TTC549 (cell line): Measurements from ENCODE around the gene SLC2A8.

Source experiments
- FAIRE-seq: peaks from 2 replicates; lab custom pipeline; 2012; peaks lifted over from hg19 to GRCh38; lab: Jason Lieb, UNC

The SLC2A8 gene

DNA sequence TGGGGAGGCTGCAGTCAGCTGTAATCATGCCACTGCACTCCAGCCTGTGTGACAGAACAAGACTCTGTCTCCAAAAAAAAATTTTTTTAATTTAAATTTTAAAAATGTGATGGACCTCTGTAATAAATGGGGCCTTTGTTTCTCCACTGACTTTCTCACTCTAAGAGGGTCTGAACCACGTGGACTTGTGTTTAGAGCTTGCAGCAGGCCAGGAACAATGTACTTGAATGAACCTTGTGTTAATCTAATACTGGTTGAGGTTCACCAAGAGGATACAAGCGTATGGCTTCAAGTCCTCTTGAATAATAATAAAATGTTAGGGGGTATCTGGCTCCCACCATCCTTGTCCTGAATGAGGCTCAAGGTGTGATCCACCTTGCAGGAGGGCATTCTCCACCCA lies 14.4 kb upstream of the SLC2A8 start:
- FAIRE-seq: no peak

DNA sequence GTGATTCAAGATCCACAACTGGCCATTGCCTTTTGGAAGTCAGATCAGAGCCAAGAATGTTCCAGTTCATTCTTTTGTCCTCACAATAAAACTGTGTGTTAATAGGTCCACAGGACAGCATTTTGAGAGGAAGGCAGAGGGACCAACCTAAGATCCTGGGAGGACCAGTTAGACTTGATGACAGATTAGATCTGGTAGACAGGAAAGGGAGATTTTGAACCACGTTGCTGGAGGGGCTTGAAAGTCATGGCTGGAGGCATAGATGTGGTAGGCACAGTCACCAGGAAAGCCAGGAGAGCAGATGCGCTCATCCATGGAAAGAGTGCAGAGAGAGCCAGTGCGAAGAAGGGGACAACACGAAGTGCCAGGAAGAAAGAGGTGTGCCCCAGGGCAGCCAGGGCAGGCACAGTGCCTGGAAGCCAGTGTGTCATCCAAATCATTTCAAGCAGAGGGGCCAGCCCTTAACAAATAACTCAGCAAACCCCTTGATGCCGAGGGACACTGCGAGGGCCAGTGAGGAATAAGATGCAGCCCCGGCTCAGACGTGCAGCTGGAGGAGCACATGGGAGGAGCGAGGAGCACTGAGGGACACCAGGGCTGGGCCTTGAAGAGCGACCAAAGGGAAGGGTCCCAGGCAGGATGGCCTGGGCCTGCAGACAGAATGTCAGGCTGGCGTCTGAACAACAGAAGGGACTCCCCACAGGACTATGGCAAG lies 12.8 kb upstream of the SLC2A8 start:
- FAIRE-seq: no peak

DNA sequence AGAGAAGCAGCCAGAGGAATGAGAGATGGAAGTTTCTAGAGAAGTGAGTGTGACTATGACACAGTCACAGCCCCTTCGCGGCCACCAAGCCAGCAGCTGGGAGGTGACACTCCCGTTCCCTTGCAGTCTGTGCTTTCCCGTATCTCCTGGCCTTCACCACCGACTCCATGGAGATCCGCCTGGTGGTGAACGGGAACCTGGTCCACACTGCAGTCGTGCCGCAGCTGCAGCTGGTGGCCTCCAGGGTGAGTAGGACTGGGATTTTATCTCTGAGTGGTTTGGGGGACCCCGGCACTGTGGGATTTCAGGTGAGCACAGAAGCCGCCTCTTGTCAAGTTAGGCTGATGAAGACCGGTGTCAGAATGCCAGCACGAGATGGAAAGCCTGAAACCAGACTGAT lies 12.1 kb upstream of the SLC2A8 start:
- no peak for FAIRE-seq

DNA sequence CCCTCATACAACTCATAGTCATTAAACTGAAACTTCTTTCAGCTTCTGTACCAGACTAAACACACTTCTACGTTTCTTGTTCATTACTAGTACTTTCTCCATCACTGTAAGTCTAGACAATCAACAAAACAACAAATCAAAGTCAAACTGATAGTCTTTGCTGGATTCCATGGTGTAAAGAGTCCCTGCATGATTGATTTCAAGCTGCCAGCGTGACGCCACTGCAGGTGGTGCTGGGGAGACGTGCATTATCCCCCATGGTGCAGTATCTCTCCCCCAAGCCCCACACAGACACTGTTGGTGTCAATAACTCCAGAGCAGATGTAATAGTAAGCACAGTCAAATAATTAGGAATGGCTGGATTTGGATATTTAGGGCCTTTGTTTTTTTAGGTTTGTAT lies 10.7 kb upstream of the SLC2A8 start:
- FAIRE-seq: no peak

DNA sequence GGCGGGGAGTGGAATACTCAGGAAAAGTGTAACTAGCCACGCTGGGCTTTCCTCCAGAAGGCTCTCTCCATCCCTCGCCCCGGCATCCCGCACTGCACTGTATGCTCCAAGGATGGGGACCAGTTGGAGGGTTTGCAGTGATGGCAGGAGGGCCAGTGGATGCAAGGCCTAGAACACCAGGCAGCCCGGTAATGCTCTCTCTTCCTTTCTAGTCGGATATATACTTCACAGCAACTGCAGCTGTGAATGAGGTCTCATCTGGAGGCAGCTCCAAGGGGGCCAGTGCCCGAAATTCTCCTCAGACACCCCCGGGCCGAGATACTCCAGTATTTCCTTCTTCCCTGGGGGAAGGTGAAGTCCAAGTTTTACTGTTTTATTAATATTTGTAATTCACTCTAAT lies 10.0 kb upstream of the SLC2A8 start:
- no peak for FAIRE-seq

DNA sequence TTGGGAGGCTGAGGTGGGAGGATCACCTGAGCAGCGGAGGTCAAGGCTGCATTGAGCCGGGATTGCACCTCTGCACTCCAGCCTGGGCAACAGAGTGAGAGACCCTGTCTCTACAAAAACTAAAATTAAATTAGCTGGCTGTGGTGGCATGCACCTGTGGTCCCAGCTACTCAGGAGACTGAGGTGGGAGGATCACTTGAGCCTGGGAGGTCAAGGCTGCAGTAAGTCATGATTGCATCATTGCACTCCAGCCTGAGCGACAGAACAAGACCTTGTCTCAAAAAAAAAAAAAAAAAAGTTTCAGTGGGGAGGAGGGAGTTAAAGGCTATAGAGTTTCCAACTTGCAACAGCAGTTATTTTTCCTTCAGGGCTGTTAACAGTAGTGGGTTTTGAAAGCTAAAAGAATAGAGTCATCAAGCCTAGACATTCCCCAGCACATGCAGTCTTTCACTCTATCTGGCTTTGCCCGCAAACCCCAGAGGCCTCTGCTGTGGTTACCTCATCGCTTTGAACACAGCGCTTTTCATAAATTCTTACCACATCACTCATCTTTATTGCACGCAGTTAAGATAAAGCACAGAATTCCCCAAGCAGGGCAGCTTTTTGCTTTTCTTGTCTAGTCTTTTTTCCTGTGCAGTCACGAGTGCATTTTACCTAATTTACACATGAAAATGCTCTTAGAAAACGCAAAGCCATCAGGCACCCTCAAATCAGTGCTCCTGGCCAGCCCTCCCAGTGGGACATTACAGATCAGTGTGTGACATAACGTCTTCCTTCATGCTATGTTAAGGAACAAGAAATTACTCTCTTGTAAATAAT lies 8.7 kb upstream of the SLC2A8 start:
- FAIRE-seq: peak; percentile 7

DNA sequence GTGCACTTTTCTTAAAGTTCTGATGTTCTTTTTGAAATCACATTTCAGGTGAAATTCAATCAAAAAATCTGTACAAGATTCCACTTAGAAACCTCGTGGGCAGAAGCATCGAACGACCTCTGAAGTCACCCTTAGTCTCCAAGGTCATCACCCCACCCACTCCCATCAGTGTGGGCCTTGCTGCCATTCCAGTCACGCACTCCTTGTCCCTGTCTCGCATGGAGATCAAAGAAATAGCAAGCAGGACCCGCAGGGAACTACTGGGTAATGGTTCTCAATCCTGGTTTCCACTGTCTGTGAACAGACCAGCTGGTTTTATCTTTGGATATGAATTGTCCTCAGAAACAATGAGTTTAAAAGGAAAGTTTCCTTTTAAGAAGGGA lies 8.1 kb upstream of the SLC2A8 start:
- no peak for FAIRE-seq

DNA sequence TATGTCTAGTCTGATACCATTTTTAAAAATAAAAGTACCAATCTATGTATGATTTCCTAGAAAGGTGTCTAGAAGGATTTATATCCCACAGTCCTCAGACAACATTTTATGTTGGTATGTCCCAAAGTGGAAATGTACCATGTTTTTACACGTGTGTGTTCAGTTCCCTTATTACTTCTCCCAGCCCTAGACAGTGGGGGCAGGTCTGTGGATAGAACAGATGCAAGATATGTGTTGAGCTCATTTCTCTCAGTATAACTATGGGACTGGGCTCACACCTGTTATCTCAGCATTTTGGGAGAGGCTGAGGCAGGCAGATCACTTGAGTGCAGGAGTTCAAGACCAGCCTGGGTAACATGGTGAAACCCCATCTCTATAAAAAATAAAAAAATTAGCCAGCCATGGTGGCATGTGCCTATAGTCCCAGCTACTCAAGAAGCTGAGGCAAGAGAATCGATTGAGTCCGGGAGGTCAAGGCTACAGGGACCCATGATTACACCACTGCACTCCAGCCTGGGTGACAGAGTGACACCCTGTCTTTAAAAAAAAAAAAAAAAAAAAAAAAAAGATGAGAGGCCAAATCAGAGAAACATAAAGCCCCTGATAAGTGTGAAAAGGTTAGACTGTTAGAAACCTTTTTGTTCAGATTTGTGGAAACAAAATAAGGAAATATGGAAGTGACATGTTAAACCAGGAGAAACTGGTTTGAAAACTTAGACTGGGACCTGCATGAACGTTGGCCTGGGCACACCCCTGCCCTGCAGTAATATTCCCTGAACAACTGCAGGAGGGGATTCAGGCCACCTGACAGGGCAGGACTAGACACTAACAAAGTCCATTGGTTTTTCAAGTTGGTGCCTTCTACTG lies 7.4 kb upstream of the SLC2A8 start:
- no peak for FAIRE-seq

DNA sequence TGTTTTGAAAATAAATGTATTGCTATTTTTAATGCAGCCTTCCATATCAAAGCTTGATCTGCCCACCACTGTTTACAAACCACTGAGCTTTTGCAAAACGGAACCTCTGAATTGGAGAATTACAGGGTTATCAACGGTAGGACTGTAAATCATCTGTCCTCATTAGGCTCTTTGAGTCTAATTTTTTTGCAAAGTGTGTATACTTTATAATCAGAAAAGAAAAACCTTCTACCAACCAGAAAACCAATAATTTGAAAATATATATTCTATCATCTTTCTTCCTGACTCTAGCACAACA lies 6.8 kb upstream of the SLC2A8 start:
- no peak for FAIRE-seq

DNA sequence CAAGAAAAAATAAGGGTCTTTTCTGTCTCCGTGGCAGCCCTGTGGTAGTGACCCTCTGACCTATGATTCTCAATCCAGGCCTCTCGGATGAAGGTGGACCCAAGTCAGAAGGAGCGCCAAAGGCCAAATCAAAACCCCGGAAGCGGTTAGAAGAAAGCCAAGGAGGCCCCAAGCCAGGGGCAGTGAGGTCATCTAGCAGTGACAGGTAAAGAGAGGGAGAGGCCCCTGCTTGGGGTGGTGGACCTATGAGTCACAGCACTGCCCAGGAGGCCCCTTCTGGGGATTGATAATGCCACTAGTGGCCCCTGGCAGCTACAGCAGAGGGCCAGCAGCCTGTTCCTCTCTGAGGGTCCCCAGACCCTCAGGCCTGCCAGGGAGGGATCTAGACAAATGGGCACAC lies 6.4 kb upstream of the SLC2A8 start:
- FAIRE-seq: no peak

DNA sequence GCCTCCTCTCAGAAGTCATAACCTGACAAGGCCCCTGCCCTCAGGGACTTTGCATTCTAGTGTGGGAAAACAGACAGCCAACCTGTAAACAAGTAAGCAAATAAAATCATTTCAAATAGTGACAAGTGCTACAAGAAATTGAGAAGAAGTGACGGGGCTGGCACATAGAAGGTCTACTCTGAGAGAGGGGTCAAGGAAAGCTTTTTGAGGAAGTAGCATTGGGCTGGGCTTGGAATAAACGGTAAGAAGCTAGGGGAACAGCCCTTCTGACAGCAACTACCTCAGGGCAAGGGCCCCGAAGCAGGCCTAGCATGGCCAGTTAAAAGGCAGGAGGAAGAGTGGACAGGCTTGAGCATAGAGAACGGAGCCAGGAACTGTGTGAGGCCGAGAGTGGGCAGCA lies 4.8 kb upstream of the SLC2A8 start:
- no peak for FAIRE-seq

DNA sequence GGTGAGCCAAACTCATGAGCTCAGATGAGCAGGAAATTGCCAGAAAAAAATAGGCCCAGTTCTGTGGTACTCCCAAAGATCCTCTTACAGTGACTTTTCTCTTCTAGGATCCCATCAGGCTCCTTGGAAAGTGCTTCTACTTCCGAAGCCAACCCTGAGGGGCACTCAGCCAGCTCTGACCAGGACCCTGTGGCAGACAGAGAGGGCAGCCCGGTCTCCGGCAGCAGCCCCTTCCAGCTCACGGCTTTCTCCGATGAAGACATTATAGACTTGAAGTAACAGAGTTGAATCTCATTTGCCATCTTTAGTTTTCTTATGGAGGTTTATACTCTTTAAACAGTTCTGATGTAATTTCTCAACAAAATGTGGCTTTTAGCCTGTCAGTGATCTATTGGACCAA lies 4.0 kb upstream of the SLC2A8 start:
- FAIRE-seq: no peak

DNA sequence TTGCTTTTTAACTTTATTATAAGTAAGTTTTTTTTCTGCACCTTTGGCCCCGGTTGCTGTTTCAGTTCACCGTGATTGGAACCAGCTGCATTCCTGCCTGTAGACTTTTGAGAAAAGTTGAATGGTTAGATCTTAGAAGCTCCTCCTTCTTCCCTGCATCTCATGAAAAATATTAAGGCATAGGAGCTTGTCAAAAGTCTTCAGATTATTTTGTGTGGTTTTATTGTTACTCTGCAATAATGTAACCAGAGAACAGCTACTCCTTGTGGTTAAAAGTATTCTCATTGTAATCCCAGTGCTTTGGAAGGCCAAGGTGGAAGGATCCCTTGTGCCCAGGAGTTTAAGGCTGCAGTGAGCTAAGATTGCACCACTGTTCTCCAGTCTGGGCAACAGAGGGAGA lies 3.3 kb upstream of the SLC2A8 start:
- FAIRE-seq: no peak

DNA sequence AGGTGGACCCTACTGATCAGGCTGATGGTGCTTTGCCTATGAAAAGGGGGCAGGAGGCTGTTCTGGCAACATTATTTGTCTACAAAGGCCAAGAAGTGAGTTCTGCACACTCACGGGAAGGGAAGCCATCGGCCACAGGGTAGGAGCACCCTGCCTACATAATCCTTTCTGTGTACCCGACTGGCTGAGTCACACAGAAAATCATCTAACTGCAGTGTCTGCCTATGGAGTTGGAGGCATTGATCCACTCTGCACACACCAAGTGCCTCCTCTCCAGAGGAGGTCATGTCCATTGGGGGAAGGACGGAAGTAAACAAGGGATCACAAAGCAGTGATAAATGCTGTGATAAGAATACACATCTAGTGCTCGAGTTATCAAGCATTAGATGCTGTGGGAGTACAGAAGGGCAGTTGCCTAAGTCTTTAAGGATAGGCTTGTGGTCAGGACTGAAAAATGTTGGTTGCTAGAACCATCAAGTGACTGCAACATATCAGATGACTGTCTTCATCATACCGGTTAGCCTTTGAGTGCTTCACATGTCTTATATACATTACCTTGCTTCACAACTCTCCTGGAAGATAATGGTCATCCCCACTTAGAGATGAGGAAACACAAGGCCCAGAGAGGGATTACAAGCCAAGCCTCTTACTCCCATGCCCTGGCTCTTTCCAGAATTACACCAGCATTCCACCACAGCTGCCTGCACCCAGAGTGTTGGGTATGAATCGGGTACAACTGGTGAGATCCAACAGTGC lies 1.3 kb upstream of the SLC2A8 start:
- FAIRE-seq: no peak

DNA sequence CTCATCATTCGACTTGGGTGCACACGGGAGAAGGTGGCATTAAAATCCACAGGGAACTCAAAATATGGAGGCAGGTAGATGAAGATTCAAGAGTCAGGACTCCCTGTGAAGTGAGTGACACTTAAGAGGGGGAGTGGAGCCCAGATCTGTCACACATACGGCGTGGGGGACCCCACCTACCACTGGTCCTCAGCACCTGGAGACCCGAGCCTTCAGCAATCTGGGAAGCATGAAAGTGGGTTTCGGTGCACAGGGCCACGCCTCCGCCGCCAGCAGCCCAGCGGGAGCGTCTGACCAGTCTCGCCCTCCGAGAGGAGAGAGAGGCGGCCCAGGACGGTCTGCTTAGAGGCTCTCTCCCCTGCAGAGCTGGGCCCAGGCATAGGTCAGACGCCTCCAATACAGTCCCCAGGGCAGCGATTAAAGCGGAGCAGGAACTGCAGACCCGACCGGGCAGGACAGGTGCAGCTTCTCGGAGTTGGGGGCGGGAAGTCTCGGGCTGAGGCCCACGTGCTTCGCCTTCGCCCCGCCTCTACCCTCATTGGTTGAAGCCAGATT lies 639 bp upstream of the SLC2A8 start:
- no peak for FAIRE-seq

DNA sequence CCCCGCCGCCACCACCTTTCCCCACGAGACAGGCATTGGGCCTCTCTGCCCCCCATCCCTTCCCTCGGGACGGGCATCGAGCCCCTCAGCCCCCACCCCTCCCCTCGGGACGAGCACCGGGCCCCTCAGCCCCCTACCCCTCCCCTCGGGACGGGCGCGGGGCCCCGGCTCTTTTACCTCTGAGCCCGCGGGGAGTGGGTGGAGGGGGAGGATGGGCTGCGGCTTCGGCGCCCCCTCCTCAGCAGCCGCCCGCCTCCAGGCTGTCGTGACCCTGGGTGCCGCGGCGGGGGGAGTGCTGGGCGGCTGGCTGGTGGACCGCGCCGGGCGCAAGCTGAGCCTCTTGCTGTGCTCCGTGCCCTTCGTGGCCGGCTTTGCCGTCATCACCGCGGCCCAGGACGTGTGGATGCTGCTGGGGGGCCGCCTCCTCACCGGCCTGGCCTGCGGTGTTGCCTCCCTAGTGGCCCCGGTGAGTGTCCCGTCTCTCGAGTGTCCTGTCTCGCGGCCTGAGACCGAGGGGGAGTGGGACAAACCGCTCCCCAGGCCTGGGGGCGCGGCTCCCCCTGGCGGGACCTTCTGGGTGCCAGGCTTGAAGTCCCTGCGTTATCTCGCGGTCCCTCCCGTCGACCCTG lies 791 bp downstream of the SLC2A8 start:
- no peak for FAIRE-seq

DNA sequence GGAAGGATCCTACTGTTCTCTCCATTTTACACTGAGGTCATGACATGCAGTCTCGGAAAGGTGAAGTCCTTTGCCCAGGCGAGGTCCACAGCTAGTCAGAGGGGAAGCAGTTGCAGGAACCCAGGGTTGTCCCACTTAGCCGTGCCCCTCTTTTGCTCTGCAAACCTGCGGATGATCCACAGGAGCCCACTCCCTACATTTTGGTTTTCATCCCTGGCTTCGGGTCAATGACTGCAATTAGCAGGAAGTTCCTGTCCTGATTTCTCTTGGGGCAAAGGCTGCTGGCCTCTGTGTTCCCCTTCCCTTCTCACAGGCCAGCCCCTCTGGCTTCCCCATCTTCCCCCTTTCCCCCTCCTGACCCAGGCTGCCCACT lies 1.3 kb downstream of the SLC2A8 start:
- FAIRE-seq: no peak

DNA sequence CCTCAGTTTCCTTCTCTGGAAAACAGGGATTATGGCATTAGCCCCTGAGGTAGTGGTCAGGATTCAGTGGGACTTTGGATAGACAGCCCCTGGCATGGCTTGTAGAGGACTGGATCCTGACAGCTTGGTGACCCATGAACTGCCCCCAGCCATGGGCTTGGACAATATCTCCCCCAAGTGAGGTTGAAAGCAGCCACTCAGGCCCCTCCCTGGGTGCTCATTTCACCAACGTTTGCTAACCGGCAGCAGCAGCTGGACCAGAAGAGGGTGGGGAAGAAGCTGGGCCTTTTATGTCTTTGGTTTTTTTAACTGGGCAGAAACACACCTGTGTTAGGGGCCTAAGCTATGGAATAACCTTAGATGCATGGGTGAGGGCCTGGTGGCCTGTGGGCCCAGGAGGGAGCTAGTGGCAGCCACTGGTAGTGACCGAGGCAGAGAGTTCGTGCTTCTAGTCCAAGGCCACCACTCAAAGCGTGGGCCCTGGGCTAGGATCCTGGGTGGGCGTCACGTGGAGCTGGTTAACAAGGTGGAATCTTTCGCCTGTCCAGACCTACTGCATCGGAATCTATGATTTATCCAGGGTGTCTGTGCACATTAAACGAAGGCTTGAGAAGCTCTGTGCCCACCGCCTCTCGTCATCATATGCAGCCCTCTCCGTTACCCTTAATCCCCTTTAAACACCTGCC lies 1.9 kb downstream of the SLC2A8 start:
- FAIRE-seq: no peak

DNA sequence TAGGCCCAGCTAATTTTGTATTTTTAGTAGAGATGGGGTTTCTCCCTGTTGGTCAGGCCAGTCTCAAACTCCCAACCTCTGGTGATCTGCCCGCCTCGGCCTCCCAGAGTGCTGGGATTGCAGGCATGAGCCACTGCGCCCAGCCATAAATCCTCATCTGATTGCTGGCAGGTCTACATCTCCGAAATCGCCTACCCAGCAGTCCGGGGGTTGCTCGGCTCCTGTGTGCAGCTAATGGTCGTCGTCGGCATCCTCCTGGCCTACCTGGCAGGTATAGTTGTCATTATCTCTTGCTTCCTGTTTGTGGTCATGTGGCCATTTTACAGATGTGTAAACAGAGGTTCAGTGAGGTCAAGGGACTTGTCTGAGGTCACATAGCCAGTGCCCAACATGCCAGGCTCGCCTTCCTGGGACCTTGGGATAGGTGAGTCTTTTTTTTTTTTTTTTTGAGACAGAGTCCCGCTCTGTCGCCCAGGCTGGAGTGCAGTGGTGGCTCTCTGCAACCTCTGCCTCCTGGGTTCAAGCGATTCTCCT lies 2.8 kb downstream of the SLC2A8 start:
- FAIRE-seq: no peak

DNA sequence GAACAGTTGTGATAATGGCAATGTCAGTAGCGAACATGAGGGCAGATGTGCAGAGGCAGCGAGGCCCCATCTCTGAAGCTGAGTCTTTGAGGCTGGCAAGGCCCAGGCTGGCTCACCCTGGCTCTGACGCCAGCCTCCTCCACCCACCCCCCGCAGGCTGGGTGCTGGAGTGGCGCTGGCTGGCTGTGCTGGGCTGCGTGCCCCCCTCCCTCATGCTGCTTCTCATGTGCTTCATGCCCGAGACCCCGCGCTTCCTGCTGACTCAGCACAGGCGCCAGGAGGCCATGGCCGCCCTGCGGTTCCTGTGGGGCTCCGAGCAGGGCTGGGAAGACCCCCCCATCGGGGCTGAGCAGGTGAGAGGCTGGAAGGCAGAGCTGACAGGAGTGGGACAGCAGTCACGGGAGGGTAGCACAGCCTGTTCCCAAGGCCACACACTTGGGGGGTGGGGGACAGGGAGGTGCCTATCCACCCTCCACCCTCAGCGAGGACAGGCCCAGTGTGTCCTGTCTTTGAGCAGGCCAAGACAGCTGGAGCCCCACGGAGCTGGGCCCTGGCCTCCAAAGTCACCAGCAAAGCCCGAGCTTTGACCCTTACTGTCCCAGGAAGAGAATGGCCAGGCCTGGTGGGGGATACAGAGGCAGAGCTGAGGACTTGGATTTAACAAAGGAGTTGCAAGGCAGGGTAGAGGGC lies 5.6 kb downstream of the SLC2A8 start:
- no peak for FAIRE-seq
